Iris pigment epithelial cell (primary cell): Measurements from ENCODE around the gene SLC66A2.
"Not testable (repeated sequence)": the region's sequence is repeated elsewhere in the genome, so short reads cannot be mapped to it uniquely, and the experiment has no call there.

Experiments
- DNase-seq: peaks from one replicate; pipeline ENCODE4 v3.0.0-alpha.2; 2011; ENCODE audit warnings: low read depth

The SLC66A2 gene

GRCh38 chr18:79866889-79867574 lies 84.4 kb downstream of the SLC66A2 start:
- DNase-seq, result peak; percentile 40

- DNase-seq, result not testable (repeated sequence)
Observed at GRCh38 chr18:79865951-79866350, 85.5 kb downstream of the SLC66A2 start.

- not testable (repeated sequence) for DNase-seq
Observed at GRCh38 chr18:79864955-79865354, 86.5 kb downstream of the SLC66A2 start.

GRCh38 chr18:79864006-79864725 lies 87.3 kb downstream of the SLC66A2 start:
- no peak for DNase-seq

GRCh38 chr18:79863161-79864005 lies 88.1 kb downstream of the SLC66A2 start:
- no peak for DNase-seq

- DNase-seq, result no peak
Observed at GRCh38 chr18:79862562-79862961, 88.9 kb downstream of the SLC66A2 start.

- no peak for DNase-seq
Observed at GRCh38 chr18:79861687-79862086, 89.8 kb downstream of the SLC66A2 start.

- DNase-seq, result no peak
Observed at GRCh38 chr18:79859314-79859713, 92.1 kb downstream of the SLC66A2 start.

- peak; percentile 88 for DNase-seq
Observed at GRCh38 chr18:79857082-79857671, 94.3 kb downstream of the SLC66A2 start.

GRCh38 chr18:79856119-79857007 lies 95.1 kb downstream of the SLC66A2 start:
- peak; percentile 73 for DNase-seq

GRCh38 chr18:79855147-79855933 lies 96.1 kb downstream of the SLC66A2 start:
- DNase-seq, result no peak

GRCh38 chr18:79853993-79854364 lies 97.5 kb downstream of the SLC66A2 start:
- no peak for DNase-seq

GRCh38 chr18:79853303-79853992 lies 98.0 kb downstream of the SLC66A2 start:
- no peak for DNase-seq

- DNase-seq, result no peak
Observed at GRCh38 chr18:79852561-79853302, 98.7 kb downstream of the SLC66A2 start.
